ENCODE data around the gene ARPC2. TPM values are rescaled to one million over a fixed set of nuclear protein-coding genes. Genes with fewer than 3 reads are reported as not detected.
"Not testable (repeated sequence)": the region's sequence is repeated elsewhere in the genome, so short reads cannot be mapped to it uniquely, and the experiment has no call there.

Gene ARPC2
- total and polyA plus RNA-seq, 7 donors = 235 to 517 (median 267) TPM

DNA sequence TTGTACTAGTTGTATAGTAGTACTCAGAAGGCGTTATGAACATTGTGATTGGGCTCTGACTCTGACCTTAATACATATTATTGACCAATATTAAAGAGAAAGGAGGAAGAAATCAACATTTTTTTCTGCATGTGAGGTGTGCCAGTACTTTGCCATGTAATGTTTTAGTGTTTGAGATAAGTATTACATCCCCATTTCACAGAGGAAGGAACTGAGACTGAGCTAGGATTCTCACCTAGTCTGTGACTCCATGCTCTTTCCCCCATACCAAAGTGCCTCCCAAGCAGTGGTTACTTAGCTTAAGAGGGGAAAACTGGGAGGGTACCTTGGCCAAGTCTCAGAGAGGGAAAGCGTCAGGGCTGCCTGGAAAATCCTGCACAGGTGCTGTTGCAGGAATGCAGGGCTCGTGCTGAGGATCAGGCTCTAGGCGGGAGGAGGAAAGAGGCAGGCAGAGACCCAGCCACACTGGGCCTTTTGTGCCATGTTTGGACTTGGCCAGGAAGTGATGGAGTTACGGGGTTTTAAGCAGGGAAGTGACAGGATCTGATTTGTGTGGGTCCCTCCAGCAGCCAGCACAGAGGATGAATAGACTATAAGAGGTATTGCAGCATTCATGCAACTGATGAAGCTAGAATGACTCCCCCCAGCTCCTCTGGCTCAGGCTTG, 55.0 kb downstream of the ARPC2 start:
- DNase-seq = no peak
- intact Hi-C loops (cut with DNase I) = loop anchor here (2.0 to 5.0 kb wide), 3 partner anchors 15 to 125 kb away; no protein-coding TSS in a partner anchor
- Histone ChIP-seq H3K27me3 (no peaks in the 10 kb centered on the region), H3K4me1 (peaks cover 0 to 51% (median 38%) of the 10 kb centered on the region in 4 donors), H3K27ac (peak overlapping the region; percentile 78 to 84 (median 82)), H3K4me3 (peak overlapping the region in 2 of 4 donors; percentile 7 to 84), H3K9me3 (no peaks in the 10 kb centered on the region), H3K36me3 (peaks cover 35 to 44% (median 39%) of the 10 kb centered on the region in 4 donors)
- WGBS, 2 donors = 37 to 61% methylated on average over 5 of the region's 5 CpGs
- TF ChIP-seq POLR2AphosphoS5 (IDR thresholded peaks at IDR 0.05) = peak in 1 of 4 donors; percentile 20
- TF ChIP-seq EP300 (IDR thresholded peaks at IDR 0.05) = no peak
- TF ChIP-seq, protein P1, sequence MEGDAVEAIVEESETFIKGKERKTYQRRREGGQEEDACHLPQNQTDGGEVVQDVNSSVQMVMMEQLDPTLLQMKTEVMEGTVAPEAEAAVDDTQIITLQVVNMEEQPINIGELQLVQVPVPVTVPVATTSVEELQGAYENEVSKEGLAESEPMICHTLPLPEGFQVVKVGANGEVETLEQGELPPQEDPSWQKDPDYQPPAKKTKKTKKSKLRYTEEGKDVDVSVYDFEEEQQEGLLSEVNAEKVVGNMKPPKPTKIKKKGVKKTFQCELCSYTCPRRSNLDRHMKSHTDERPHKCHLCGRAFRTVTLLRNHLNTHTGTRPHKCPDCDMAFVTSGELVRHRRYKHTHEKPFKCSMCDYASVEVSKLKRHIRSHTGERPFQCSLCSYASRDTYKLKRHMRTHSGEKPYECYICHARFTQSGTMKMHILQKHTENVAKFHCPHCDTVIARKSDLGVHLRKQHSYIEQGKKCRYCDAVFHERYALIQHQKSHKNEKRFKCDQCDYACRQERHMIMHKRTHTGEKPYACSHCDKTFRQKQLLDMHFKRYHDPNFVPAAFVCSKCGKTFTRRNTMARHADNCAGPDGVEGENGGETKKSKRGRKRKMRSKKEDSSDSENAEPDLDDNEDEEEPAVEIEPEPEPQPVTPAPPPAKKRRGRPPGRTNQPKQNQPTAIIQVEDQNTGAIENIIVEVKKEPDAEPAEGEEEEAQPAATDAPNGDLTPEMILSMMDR (IDR thresholded peaks at IDR 0.05) = no peak
- no peak for TF ChIP-seq POLR2A (IDR thresholded peaks at IDR 0.05)

DNA sequence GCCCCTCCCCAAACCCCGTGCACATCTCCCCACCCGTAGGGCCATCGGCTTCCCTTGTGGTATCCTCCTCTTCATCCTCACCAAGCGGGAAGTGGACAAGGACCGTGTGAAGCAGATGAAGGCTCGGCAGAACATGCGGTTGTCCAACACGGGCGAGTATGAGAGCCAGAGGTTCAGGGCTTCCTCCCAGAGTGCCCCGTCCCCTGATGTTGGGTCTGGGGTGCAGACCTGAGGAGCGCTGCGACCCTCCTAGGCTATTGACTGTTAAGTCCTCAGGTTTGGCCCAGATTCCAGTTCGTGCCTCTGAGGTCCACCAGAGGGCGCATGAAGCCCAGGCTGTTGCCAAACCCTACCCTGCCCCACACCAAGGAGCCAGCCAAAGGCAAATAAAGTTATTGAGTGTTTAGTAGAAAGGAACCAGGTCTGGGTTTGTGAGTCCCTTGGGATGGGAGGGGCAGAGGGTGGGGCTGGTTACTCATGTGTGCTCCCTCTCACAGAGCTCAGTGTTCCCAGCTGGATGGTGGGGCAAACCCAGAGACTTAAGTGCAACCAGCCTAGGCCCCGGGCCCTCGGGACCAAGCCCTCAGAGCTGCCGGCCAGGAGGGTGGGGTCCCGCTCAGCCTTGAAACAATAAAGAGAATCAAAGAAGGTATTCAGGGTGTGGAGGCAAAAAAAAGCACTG, 55.7 kb downstream of the ARPC2 start:
- peak; percentile 97 for DNase-seq
- Histone ChIP-seq H3K4me3 (peak overlapping the region in 1 of 4 donors; percentile 7), H3K9me3 (no peaks in the 10 kb centered on the region), H3K4me1 (peaks cover 0 to 49% (median 38%) of the 10 kb centered on the region in 4 donors), H3K27ac (peak overlapping the region; percentile 78 to 84 (median 82)), H3K27me3 (no peaks in the 10 kb centered on the region), H3K36me3 (peaks cover 41 to 44% (median 41%) of the 10 kb centered on the region in 4 donors)
- WGBS, 2 donors = 11 to 30% methylated on average over 18 of the region's 18 CpGs
- TF ChIP-seq EP300 (IDR thresholded peaks at IDR 0.05) (peak in 1 of 4 donors; percentile 44), POLR2A (IDR thresholded peaks at IDR 0.05) (no peak), POLR2AphosphoS5 (IDR thresholded peaks at IDR 0.05) (peak; percentile 78 to 88 (median 84))
- TF ChIP-seq, protein P1 (IDR thresholded peaks at IDR 0.05) = peak; percentile 83 to 96 (median 92)
- intact Hi-C loops (cut with DNase I) = loop anchor here (1.0 to 5.0 kb wide), 4 partner anchors 10 to 124 kb away; no protein-coding TSS in a partner anchor

- H3K4me3 ChIP-seq = peak overlapping the region in 1 of 4 donors; percentile 7
- intact Hi-C loops (cut with DNase I) = loop anchor here (1.0 to 5.0 kb wide), 4 partner anchors 9 to 123 kb away; no protein-coding TSS in a partner anchor
- DNase-seq, H3K9me3 ChIP-seq, H3K27me3 ChIP-seq: not testable (repeated sequence)
- peak overlapping the region; percentile 78 to 84 (median 82) for H3K27ac ChIP-seq
- peaks cover 43 to 49% (median 48%) of the 10 kb centered on the region in 4 donors for H3K36me3 ChIP-seq
- H3K4me1 ChIP-seq = peaks cover 0 to 43% (median 38%) of the 10 kb centered on the region in 4 donors
- WGBS, 2 donors = 40 to 80% methylated on average over 8 of the region's 8 CpGs
These were observed 56.4 kb downstream of the ARPC2 start for GRCh38 chr2:218273214-218273907.

DNA sequence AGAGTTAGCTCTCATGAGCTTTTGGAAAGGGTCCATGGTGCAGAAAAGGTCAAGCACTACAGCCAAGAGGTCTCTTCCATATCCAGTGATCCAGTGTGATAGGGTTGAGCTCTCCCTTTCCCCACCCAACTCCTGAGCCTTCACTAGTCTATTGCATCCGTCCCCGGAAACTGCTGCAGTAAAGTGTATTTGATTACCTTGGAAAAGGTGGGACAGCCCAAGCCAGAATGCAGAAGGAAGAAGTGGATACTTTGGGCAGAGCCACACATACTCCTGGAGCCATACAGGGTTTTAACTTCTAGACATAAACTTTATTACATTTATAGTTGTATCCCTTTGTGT, 56.9 kb downstream of the ARPC2 start:
- TF ChIP-seq EP300 (IDR thresholded peaks at IDR 0.05) = no peak
- TF ChIP-seq POLR2AphosphoS5 (IDR thresholded peaks at IDR 0.05) = no peak
- TF ChIP-seq POLR2A (IDR thresholded peaks at IDR 0.05) = peak in 1 of 2 donors; percentile 32
- TF ChIP-seq, protein P1 (IDR thresholded peaks at IDR 0.05) = no peak
- H3K4me1 ChIP-seq = peaks cover 0 to 38% (median 33%) of the 10 kb centered on the region in 4 donors
- H3K4me3 ChIP-seq = no peak overlapping the region
- H3K36me3 ChIP-seq = peaks cover 44 to 54% (median 53%) of the 10 kb centered on the region in 4 donors
- H3K9me3 ChIP-seq = no peaks in the 10 kb centered on the region
- DNase-seq = no peak
- intact Hi-C loops (cut with DNase I) = loop anchor here (1.0 to 5.0 kb wide), 4 partner anchors 8 to 123 kb away; no protein-coding TSS in a partner anchor
- no peaks in the 10 kb centered on the region for H3K27me3 ChIP-seq
- H3K27ac ChIP-seq = peak overlapping the region; percentile 78 to 84 (median 82)
- WGBS, 2 donors = 22 to 68% methylated on average over 2 of the region's 2 CpGs
